IMR-90 (cell line): Measurements from ENCODE around the gene NRCAM. TPM values are rescaled to one million over a fixed set of nuclear protein-coding genes. Genes with fewer than 3 reads are reported as not detected.

ENCODE experiments used
- ATAC-seq: fragments of 200-7000 bp; cut with Tn5 transposase; 2 replicates; pipeline ENCODE4 v1.9.1; 2020; ENCODE audit warnings: low read depth, mild to moderate bottlenecking, moderate library complexity
- BruUV-seq: library from RNA; stranded (reverse); fragments of 400-500 nt; replicated peaks from 2 replicates; lab custom pipeline; 2021; lab: Mats Ljungman, UMichigan
- CTCF ChIA-PET: fragments of 300-600 bp; formaldehyde crosslinking; extraction: SDS; loops from one replicate; lab custom pipeline; 2021; ENCODE audit warnings: antibody characterized with exemption; lab: Yijun Ruan, JAX
- POLR2A ChIA-PET: fragments of 300-600 bp; sonication (Branson Sonifier 250); formaldehyde crosslinking; loops from one replicate; lab custom pipeline; 2022; ENCODE audit warnings: antibody characterized with exemption; ENCODE audit not compliant: unreplicated experiment; lab: Charles Lee
- DNase-seq: peaks from one replicate; pipeline ENCODE4 v3.0.0; 2013
- H2AFZ ChIP-seq: replicated peaks from 2 replicates; pipeline ENCODE3; 2013; ENCODE audit warnings: low read length, mild to moderate bottlenecking; ENCODE audit not compliant: poor library complexity
- H2AK5ac ChIP-seq: 2 replicates; pipeline ENCODE4 v1.6.1; 2013; ENCODE audit warnings: low read depth, low read length, inconsistent platforms
- H2AK9ac ChIP-seq: replicated peaks from 2 replicates; pipeline ENCODE3; 2013; ENCODE audit warnings: mild to moderate bottlenecking, low read depth, low read length, moderate library complexity; ENCODE audit not compliant: poor library complexity
- H2BK120ac ChIP-seq: 2 replicates; pipeline ENCODE4 v1.6.1; 2013; ENCODE audit warnings: low read depth, low read length, inconsistent platforms
- H2BK15ac ChIP-seq: 3 replicates; pipeline ENCODE4 v1.6.1; 2013; ENCODE audit warnings: low read depth, low read length, inconsistent platforms
- H2BK20ac ChIP-seq: 2 replicates; pipeline ENCODE4 v1.6.1; 2013; ENCODE audit warnings: low read depth, mild to moderate bottlenecking, inconsistent platforms, low read length, moderate library complexity
- H2BK5ac ChIP-seq: 2 replicates; pipeline ENCODE4 v1.6.1; 2013; ENCODE audit warnings: mild to moderate bottlenecking, low read depth, low read length, inconsistent platforms; ENCODE audit not compliant: poor library complexity, severe bottlenecking
- H3K14ac ChIP-seq: replicated peaks from 2 replicates; pipeline ENCODE4 v1.6.1; 2013; ENCODE audit warnings: low read depth, low read length, inconsistent platforms
- H3K18ac ChIP-seq: 2 replicates; pipeline ENCODE4 v1.6.1; 2013; ENCODE audit warnings: low read depth, low read length, control low read depth
- H3K23ac ChIP-seq: 2 replicates; pipeline ENCODE4 v1.6.1; 2013; ENCODE audit warnings: low read depth, low read length, inconsistent platforms
- H3K27ac ChIP-seq: 2 replicates; pipeline ENCODE4 v1.5.1; 2013; ENCODE audit warnings: mild to moderate bottlenecking, control low read depth, low read length; ENCODE audit not compliant: insufficient read depth
- H3K27me3 ChIP-seq: 2 replicates; pipeline ENCODE4 v1.6.1; 2013; ENCODE audit warnings: low read length; ENCODE audit not compliant: control insufficient read depth, insufficient read depth
- H3K36me3 ChIP-seq: 2 replicates; pipeline ENCODE4 v1.6.1; 2013; ENCODE audit warnings: low read length, mixed read lengths; ENCODE audit not compliant: control insufficient read depth, insufficient read depth
- H3K4ac ChIP-seq: 2 replicates; pipeline ENCODE4 v1.6.1; 2013; ENCODE audit warnings: low read depth, low read length, inconsistent platforms
- H3K4me1 ChIP-seq: 2 replicates; pipeline ENCODE4 v1.6.1; 2013; ENCODE audit warnings: low read length, mixed read lengths; ENCODE audit not compliant: control insufficient read depth, insufficient read depth
- H3K4me2 ChIP-seq: 2 replicates; pipeline ENCODE4 v1.6.1; 2013; ENCODE audit warnings: low read depth, mild to moderate bottlenecking, control low read depth, low read length, moderate library complexity
- H3K4me3 ChIP-seq: 2 replicates; pipeline ENCODE4 v1.5.1; 2013; ENCODE audit warnings: low read depth, mild to moderate bottlenecking, control low read depth, low read length, moderate library complexity; ENCODE audit not compliant: insufficient read depth
- H3K56ac ChIP-seq: 2 replicates; pipeline ENCODE4 v1.6.1; 2013; ENCODE audit warnings: low read length, inconsistent platforms; ENCODE audit not compliant: insufficient read depth; ENCODE audit errors: extremely low read depth
- H3K79me1 ChIP-seq, 2 experiments: 2 replicates each; pipeline ENCODE4 v1.6.1; 2013; ENCODE audit warnings: low read length in 2 of 2, inconsistent platforms in 1 of 2, low read depth in 1 of 2
- H3K9ac ChIP-seq: 2 replicates; pipeline ENCODE4 v1.6.1; 2013; ENCODE audit warnings: low read depth, low read length, control low read depth
- H3K9me1 ChIP-seq: 2 replicates; pipeline ENCODE4 v1.6.1; 2013; ENCODE audit warnings: low read length, inconsistent platforms; ENCODE audit not compliant: insufficient read depth
- H3K9me3 ChIP-seq: 2 replicates; pipeline ENCODE4 v1.6.1; 2013; ENCODE audit warnings: low read length; ENCODE audit not compliant: control insufficient read depth, insufficient read depth
- H4K20me1 ChIP-seq: 2 replicates; pipeline ENCODE4 v1.6.1; 2013; ENCODE audit warnings: low read length, inconsistent platforms; ENCODE audit not compliant: insufficient read depth
- H4K5ac ChIP-seq: 2 replicates; pipeline ENCODE4 v1.6.1; 2013; ENCODE audit warnings: mild to moderate bottlenecking, low read depth, low read length, control low read depth
- H4K8ac ChIP-seq, 2 experiments: 2 replicates each; pipeline ENCODE4 v1.6.1; 2013; ENCODE audit warnings: low read depth in 2 of 2, low read length in 2 of 2, control low read depth in 1 of 2, inconsistent platforms in 1 of 2
- H4K91ac ChIP-seq: 2 replicates; pipeline ENCODE4 v1.6.1; 2013; ENCODE audit warnings: low read depth, low read length, inconsistent platforms; ENCODE audit not compliant: insufficient read depth
- BHLHE40 ChIP-seq: fragments of 150-350 bp; IDR thresholded peaks from 2 replicates; pipeline ENCODE4 v1.6.1; 2016; ENCODE audit warnings: mild to moderate bottlenecking, low read depth, low read length
- CEBPB ChIP-seq: IDR thresholded peaks from 2 replicates; pipeline ENCODE4 v1.6.1; 2012; ENCODE audit warnings: low read depth, low read length, improper control_type of control experiment
- MAZ ChIP-seq: IDR thresholded peaks from 2 replicates; pipeline ENCODE4 v1.6.1; 2012; ENCODE audit warnings: low read depth, mild to moderate bottlenecking, low read length, improper control_type of control experiment, moderate library complexity, borderline replicate concordance
- MXI1 ChIP-seq: IDR thresholded peaks from 2 replicates; pipeline ENCODE4 v1.6.1; 2012; ENCODE audit warnings: low read depth, mild to moderate bottlenecking, low read length, moderate library complexity, borderline replicate concordance
- NFE2L2 ChIP-seq: fragments of 150-350 bp; IDR thresholded peaks from 2 replicates; pipeline ENCODE4 v1.6.1; 2016; ENCODE audit warnings: low read depth, mild to moderate bottlenecking, low read length
- POLR2A ChIP-seq: IDR thresholded peaks from 2 replicates; pipeline ENCODE4 v1.6.1; 2012; ENCODE audit warnings: mild to moderate bottlenecking, low read depth, low read length
- RCOR1 ChIP-seq: IDR thresholded peaks from 2 replicates; pipeline ENCODE4 v1.6.1; 2012; ENCODE audit warnings: mild to moderate bottlenecking, low read length, improper control_type of control experiment; ENCODE audit not compliant: insufficient replicate concordance
- RFX5 ChIP-seq: IDR thresholded peaks from 2 replicates; pipeline ENCODE4 v1.8.0; 2012; ENCODE audit warnings: low read depth, mild to moderate bottlenecking, low read length, moderate library complexity
- SMC3 ChIP-seq: fragments of 150-350 bp; IDR thresholded peaks from 2 replicates; pipeline ENCODE4 v1.6.1; 2016; ENCODE audit warnings: low read depth, mild to moderate bottlenecking, antibody characterized with exemption, low read length, moderate library complexity
- WGBS, 2 experiments: methylation state at CpG; one replicate each; pipeline versions ENCODE4 v1.1.5 to v1.1.7; 2013; ENCODE audit warnings: missing lambda C conversion rate in 2 of 2; ENCODE audit not compliant: insufficient read length in 1 of 2; ENCODE audit errors: extremely low coverage in 2 of 2; 5-methylcytosine and 5-hydroxymethylcytosine counted together
- dilution Hi-C: fragments of 300-500 bp; cut with HindIII; formaldehyde crosslinking; loops from one replicate; pipeline ENCODE4 v1.14.3; 2018; ENCODE audit warnings: low sequenced_read_pairs; ENCODE audit not compliant: unreplicated experiment
- in situ Hi-C: fragments of 300-500 bp; cut with MboI; formaldehyde crosslinking; loops from 3 replicates; pipeline ENCODE4 v1.14.3; 2019; ENCODE audit warnings: low sequenced_read_pairs, inconsistent platforms, mixed read lengths
- intact Hi-C: fragments of 100-400 bp; cut with micrococcal nuclease; formaldehyde crosslinking; loops from 2 replicates; pipeline ENCODE4 v1.10.0; 2022
- polyA plus RNA-seq, 3 experiments: library from polyadenylated mRNA; depleted of rRNA; stranded (reverse); fragments of >200 nt; gene quantifications; 2 replicates each; pipeline ENCODE4 v1.2.3, GENCODE V29; 2012; ENCODE audit warnings: low replicate concordance in 1 of 3
- total RNA-seq: library from RNA; depleted of rRNA; stranded (reverse); fragments of >200 nt; gene quantifications from 2 replicates; pipeline ENCODE4 v1.2.3, GENCODE V29; 2012
- TF ChIP-seq, protein P1 (sequence below): conservative IDR thresholded peaks from 2 replicates; pipeline ENCODE4 v1.5.1; 2012; ENCODE audit warnings: mild to moderate bottlenecking, low read depth, low read length, improper control_type of control experiment

Gene NRCAM
- total and polyA plus RNA-seq, 2 of the 4 experiments (the other 2 are of a cell fraction), result 0.46 to 1.1 TPM

DNA sequence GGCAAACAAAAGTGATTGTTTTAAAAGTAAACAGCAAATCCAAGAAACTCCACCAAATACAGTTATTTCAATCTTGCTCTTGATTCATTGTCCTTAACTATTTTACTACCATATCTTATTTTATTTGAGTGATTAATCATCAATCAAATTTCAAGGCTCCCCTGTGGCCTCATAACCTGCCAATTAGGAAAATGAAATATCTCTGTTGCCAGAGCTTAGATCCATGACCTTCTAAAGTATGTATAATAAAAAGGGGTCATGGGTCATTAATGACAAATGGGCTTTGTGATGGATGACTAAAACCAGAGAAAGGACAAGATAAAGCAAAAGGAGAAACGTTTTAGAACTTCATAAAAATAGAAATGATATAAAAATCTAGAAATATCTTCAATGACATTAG, 28.5 kb downstream of the NRCAM start:
- no peak overlapping the region for H3K56ac ChIP-seq
- dilution Hi-C loops (no loop called here), intact Hi-C loops (no loop called here), in situ Hi-C loops (no loop called here)
- no peak overlapping the region for H4K91ac ChIP-seq
- H3K36me3 ChIP-seq, result no peaks in the 10 kb centered on the region
- H3K18ac ChIP-seq, result no peak overlapping the region
- H2BK5ac ChIP-seq, result no peak overlapping the region
- H3K27ac ChIP-seq, result no peak overlapping the region
- H3K9me1 ChIP-seq, result no peaks in the 10 kb centered on the region
- no peak overlapping the region for H3K4me2 ChIP-seq
- H2AK9ac ChIP-seq, result no peak overlapping the region
- ATAC-seq (no peak), DNase-seq (no peak)
- TF ChIP-seq RFX5, result no peak
- TF ChIP-seq POLR2A, result no peak
- TF ChIP-seq CEBPB, result no peak
- no peak for TF ChIP-seq MXI1
- no peak for TF ChIP-seq BHLHE40
- no peak for TF ChIP-seq MAZ
- TF ChIP-seq RCOR1, result no peak
- TF ChIP-seq, protein P1, sequence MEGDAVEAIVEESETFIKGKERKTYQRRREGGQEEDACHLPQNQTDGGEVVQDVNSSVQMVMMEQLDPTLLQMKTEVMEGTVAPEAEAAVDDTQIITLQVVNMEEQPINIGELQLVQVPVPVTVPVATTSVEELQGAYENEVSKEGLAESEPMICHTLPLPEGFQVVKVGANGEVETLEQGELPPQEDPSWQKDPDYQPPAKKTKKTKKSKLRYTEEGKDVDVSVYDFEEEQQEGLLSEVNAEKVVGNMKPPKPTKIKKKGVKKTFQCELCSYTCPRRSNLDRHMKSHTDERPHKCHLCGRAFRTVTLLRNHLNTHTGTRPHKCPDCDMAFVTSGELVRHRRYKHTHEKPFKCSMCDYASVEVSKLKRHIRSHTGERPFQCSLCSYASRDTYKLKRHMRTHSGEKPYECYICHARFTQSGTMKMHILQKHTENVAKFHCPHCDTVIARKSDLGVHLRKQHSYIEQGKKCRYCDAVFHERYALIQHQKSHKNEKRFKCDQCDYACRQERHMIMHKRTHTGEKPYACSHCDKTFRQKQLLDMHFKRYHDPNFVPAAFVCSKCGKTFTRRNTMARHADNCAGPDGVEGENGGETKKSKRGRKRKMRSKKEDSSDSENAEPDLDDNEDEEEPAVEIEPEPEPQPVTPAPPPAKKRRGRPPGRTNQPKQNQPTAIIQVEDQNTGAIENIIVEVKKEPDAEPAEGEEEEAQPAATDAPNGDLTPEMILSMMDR, result no peak
- no peak for TF ChIP-seq NFE2L2
- no peak for TF ChIP-seq SMC3
- H3K4ac ChIP-seq, result no peak overlapping the region
- H2BK20ac ChIP-seq, result no peak overlapping the region
- no peaks in the 10 kb centered on the region for H3K9me3 ChIP-seq
- H3K27me3 ChIP-seq, result no peaks in the 10 kb centered on the region; the same call in 1 of the 2 replicates
- H3K79me1 ChIP-seq, result no peaks in the 10 kb centered on the region
- H2AFZ ChIP-seq, result no peak overlapping the region
- H2BK15ac ChIP-seq, result no peak overlapping the region
- H4K5ac ChIP-seq, result no peak overlapping the region
- H4K8ac ChIP-seq, result no peak overlapping the region
- no peak overlapping the region for H3K23ac ChIP-seq
- CTCF ChIA-PET, result no interaction called here
- no CpG with 5 or more reads among the region's 1 CpG for WGBS, 2 experiments
- H3K14ac ChIP-seq, result no peak overlapping the region
- no peak overlapping the region for H2BK120ac ChIP-seq
- H3K9ac ChIP-seq, result no peak overlapping the region
- H4K20me1 ChIP-seq, result no peaks in the 10 kb centered on the region
- no peak overlapping the region for H2AK5ac ChIP-seq
- no peak overlapping the region for H3K4me3 ChIP-seq
- H3K4me1 ChIP-seq, result no peaks in the 10 kb centered on the region
- POLR2A ChIA-PET, result no interaction called here
- no TSS peak for BruUV-seq
